GM23338 (cell line): ENCODE data around the gene MGAT5. TPM values are rescaled to one million over a fixed set of nuclear protein-coding genes. Genes with fewer than 3 reads are reported as not detected.

Experiments used
- ATAC-seq: fragments of 200-7000 bp; cut with Tn5 transposase; 3 replicates; pipeline ENCODE4 v1.9.1; 2020
- DNase-seq: peaks from one replicate; pipeline ENCODE4 v3.0.0-alpha.2; 2015; ENCODE audit warnings: low spot score
- H2AFZ ChIP-seq: fragments of 200-600 bp; sonication (generic); 2 replicates; pipeline ENCODE4 v1.8.0; 2016; ENCODE audit warnings: antibody characterized with exemption, mild to moderate bottlenecking, moderate library complexity
- H3F3A ChIP-seq: fragments of 200-600 bp; sonication (generic); replicated peaks from 2 replicates; pipeline ENCODE4 v1.8.0; 2017; ENCODE audit warnings: antibody characterized with exemption, mixed run types, low read depth
- H3K27ac ChIP-seq: fragments of 200-600 bp; sonication (generic); 2 replicates; pipeline ENCODE4 v1.6.1; 2016; ENCODE audit warnings: low read depth
- H3K27me3 ChIP-seq: fragments of 200-600 bp; sonication (generic); 2 replicates; pipeline ENCODE4 v1.8.0; 2016; ENCODE audit warnings: mild to moderate bottlenecking, mixed run types, moderate library complexity; ENCODE audit not compliant: insufficient read depth
- H3K36me3 ChIP-seq: fragments of 200-600 bp; sonication (generic); 2 replicates; pipeline ENCODE4 v1.8.0; 2016; ENCODE audit warnings: mild to moderate bottlenecking; ENCODE audit not compliant: insufficient read depth
- H3K4me1 ChIP-seq: fragments of 200-600 bp; sonication (generic); 2 replicates; pipeline ENCODE4 v1.8.0; 2016; ENCODE audit warnings: mild to moderate bottlenecking, moderate library complexity; ENCODE audit not compliant: insufficient read depth
- H3K4me2 ChIP-seq: fragments of 200-600 bp; sonication (generic); 2 replicates; pipeline ENCODE4 v1.7.1; 2017; ENCODE audit warnings: mixed run types
- H3K4me3 ChIP-seq: fragments of 200-600 bp; sonication (generic); 2 replicates; pipeline ENCODE4 v1.6.1; 2016; ENCODE audit warnings: mixed run types
- H3K79me2 ChIP-seq: fragments of 200-600 bp; sonication (generic); replicated peaks from 2 replicates; pipeline ENCODE4 v1.8.0; 2017; ENCODE audit warnings: mild to moderate bottlenecking; ENCODE audit not compliant: insufficient read depth
- H3K9me2 ChIP-seq: fragments of 200-600 bp; sonication (generic); 2 replicates; pipeline ENCODE4 v1.8.0; 2017; ENCODE audit not compliant: insufficient read depth
- H4K20me1 ChIP-seq: fragments of 200-600 bp; sonication (generic); replicated peaks from 2 replicates; pipeline ENCODE4 v1.8.0; 2017; ENCODE audit warnings: mild to moderate bottlenecking; ENCODE audit not compliant: insufficient read depth
- H3K27ac Mint-ChIP-seq: 2 replicates; pipeline ENCODE4 v1.8.0; 2020; ENCODE audit warnings: inconsistent platforms, mild to moderate bottlenecking, moderate library complexity, mixed read lengths
- H3K27me3 Mint-ChIP-seq: 3 replicates; pipeline ENCODE4 v1.8.0; 2022; ENCODE audit warnings: low read depth, mild to moderate bottlenecking, moderate library complexity, mixed read lengths, inconsistent platforms; ENCODE audit not compliant: insufficient read depth, poor library complexity
- H3K36me3 Mint-ChIP-seq: 3 replicates; pipeline ENCODE4 v1.8.0; 2021; ENCODE audit warnings: low read depth, mild to moderate bottlenecking, inconsistent platforms, moderate library complexity, mixed read lengths
- H3K4me1 Mint-ChIP-seq: 3 replicates; pipeline ENCODE4 v1.8.0; 2020; ENCODE audit warnings: mild to moderate bottlenecking, inconsistent platforms, mixed read lengths
- H3K4me3 Mint-ChIP-seq: 3 replicates; pipeline ENCODE4 v1.8.0; 2021; ENCODE audit warnings: moderate library complexity, mild to moderate bottlenecking, inconsistent platforms, mixed read lengths
- H3K9me3 Mint-ChIP-seq: 3 replicates; pipeline ENCODE4 v1.8.0; 2020; ENCODE audit warnings: moderate library complexity, mild to moderate bottlenecking, inconsistent platforms, mixed read lengths
- CREB1 ChIP-seq: fragments of 250-450 bp; sonication (Bioruptor Pico); IDR thresholded peaks from 2 replicates; pipeline ENCODE4 v1.5.0; 2020; ENCODE audit warnings: low read depth, mild to moderate bottlenecking, moderate library complexity
- EZH2 ChIP-seq: fragments of 200-600 bp; sonication (generic); IDR thresholded peaks from one replicate; pipeline ENCODE4 v1.8.0; 2017; ENCODE audit warnings: antibody characterized with exemption, mild to moderate bottlenecking, low read depth; ENCODE audit not compliant: unreplicated experiment
- EZH2phosphoT487 ChIP-seq: fragments of 200-600 bp; sonication (generic); IDR thresholded peaks from one replicate; pipeline ENCODE4 v1.8.1; 2018; ENCODE audit warnings: antibody characterized with exemption; ENCODE audit not compliant: unreplicated experiment
- NANOG ChIP-seq: IDR thresholded peaks from 2 replicates; pipeline ENCODE4 v1.6.1; 2016; ENCODE audit warnings: antibody characterized with exemption, borderline replicate concordance
- POLR2AphosphoS5 ChIP-seq: IDR thresholded peaks from 2 replicates; pipeline ENCODE4 v1.6.1; 2016; ENCODE audit warnings: antibody characterized with exemption, low read depth
- ZNF114 ChIP-seq: fragments of 250-450 bp; sonication (Bioruptor Pico); IDR thresholded peaks from 2 replicates; pipeline ENCODE4 v1.5.0; 2020; ENCODE audit warnings: mild to moderate bottlenecking, moderate library complexity
- ZNF331 ChIP-seq: fragments of 250-450 bp; sonication (Bioruptor Pico); IDR thresholded peaks from 2 replicates; pipeline ENCODE4 v1.5.0; 2020; ENCODE audit warnings: low read depth, mild to moderate bottlenecking, moderate library complexity
- polyA plus RNA-seq: library from polyadenylated mRNA; unstranded; fragments of >200 nt; fragmentation: Nextera tagmentation; extraction: Ambion mirVana; gene quantifications from 2 replicates; pipeline ENCODE4 v1.2.1, GENCODE V29; 2016
- total RNA-seq: library from RNA; depleted of rRNA; stranded (reverse); fragments of >200 nt; shearing (Covaris generic); gene quantifications from 2 replicates; pipeline ENCODE4 v1.2.3, GENCODE V29; 2014
- TF ChIP-seq, protein P1 (sequence below): fragments of 250-450 bp; sonication (Bioruptor Pico); IDR thresholded peaks from 2 replicates; pipeline ENCODE4 v1.5.0; 2020; ENCODE audit warnings: mild to moderate bottlenecking, moderate library complexity
- TF ChIP-seq, protein P2 (sequence below), 2 experiments: fragments of 200-600 bp in 1 of 2; sonication (generic) in 1 of 2; conservative IDR thresholded peaks; 2 replicates each; pipeline versions ENCODE4 v1.5.1 to v1.6.1; 2016 to 2017; ENCODE audit warnings: antibody characterized with exemption in 2 of 2, low read depth in 2 of 2, mild to moderate bottlenecking in 2 of 2, moderate library complexity in 1 of 2

The MGAT5 gene
- total and polyA plus RNA-seq, 2 experiments from 2014 or later = 4.6 to 27.6 TPM

- Histone ChIP-seq H2AFZ (no peak overlapping the region), H3K9me2 (0 out of 2 replicates have a peak, but pooled peaks cover 3% of the 10 kb centered on the region), H4K20me1 (no peaks in the 10 kb centered on the region; the same call in none of the 2 replicates), H3F3A (no peaks in the 10 kb centered on the region), H3K4me2 (no peak overlapping the region), H3K4me1 (no peaks in the 10 kb centered on the region), H3K27me3 (no peaks in the 10 kb centered on the region), H3K36me3 (peaks cover 11% of the 10 kb centered on the region; the same call in 1 of the 2 replicates), H3K4me3 (no peak overlapping the region), H3K79me2 (peaks cover 61% of the 10 kb centered on the region), H3K27ac (no peak overlapping the region)
- no peak for TF ChIP-seq CREB1 (CRISPR knock-in tag)
- TF ChIP-seq, protein P1, sequence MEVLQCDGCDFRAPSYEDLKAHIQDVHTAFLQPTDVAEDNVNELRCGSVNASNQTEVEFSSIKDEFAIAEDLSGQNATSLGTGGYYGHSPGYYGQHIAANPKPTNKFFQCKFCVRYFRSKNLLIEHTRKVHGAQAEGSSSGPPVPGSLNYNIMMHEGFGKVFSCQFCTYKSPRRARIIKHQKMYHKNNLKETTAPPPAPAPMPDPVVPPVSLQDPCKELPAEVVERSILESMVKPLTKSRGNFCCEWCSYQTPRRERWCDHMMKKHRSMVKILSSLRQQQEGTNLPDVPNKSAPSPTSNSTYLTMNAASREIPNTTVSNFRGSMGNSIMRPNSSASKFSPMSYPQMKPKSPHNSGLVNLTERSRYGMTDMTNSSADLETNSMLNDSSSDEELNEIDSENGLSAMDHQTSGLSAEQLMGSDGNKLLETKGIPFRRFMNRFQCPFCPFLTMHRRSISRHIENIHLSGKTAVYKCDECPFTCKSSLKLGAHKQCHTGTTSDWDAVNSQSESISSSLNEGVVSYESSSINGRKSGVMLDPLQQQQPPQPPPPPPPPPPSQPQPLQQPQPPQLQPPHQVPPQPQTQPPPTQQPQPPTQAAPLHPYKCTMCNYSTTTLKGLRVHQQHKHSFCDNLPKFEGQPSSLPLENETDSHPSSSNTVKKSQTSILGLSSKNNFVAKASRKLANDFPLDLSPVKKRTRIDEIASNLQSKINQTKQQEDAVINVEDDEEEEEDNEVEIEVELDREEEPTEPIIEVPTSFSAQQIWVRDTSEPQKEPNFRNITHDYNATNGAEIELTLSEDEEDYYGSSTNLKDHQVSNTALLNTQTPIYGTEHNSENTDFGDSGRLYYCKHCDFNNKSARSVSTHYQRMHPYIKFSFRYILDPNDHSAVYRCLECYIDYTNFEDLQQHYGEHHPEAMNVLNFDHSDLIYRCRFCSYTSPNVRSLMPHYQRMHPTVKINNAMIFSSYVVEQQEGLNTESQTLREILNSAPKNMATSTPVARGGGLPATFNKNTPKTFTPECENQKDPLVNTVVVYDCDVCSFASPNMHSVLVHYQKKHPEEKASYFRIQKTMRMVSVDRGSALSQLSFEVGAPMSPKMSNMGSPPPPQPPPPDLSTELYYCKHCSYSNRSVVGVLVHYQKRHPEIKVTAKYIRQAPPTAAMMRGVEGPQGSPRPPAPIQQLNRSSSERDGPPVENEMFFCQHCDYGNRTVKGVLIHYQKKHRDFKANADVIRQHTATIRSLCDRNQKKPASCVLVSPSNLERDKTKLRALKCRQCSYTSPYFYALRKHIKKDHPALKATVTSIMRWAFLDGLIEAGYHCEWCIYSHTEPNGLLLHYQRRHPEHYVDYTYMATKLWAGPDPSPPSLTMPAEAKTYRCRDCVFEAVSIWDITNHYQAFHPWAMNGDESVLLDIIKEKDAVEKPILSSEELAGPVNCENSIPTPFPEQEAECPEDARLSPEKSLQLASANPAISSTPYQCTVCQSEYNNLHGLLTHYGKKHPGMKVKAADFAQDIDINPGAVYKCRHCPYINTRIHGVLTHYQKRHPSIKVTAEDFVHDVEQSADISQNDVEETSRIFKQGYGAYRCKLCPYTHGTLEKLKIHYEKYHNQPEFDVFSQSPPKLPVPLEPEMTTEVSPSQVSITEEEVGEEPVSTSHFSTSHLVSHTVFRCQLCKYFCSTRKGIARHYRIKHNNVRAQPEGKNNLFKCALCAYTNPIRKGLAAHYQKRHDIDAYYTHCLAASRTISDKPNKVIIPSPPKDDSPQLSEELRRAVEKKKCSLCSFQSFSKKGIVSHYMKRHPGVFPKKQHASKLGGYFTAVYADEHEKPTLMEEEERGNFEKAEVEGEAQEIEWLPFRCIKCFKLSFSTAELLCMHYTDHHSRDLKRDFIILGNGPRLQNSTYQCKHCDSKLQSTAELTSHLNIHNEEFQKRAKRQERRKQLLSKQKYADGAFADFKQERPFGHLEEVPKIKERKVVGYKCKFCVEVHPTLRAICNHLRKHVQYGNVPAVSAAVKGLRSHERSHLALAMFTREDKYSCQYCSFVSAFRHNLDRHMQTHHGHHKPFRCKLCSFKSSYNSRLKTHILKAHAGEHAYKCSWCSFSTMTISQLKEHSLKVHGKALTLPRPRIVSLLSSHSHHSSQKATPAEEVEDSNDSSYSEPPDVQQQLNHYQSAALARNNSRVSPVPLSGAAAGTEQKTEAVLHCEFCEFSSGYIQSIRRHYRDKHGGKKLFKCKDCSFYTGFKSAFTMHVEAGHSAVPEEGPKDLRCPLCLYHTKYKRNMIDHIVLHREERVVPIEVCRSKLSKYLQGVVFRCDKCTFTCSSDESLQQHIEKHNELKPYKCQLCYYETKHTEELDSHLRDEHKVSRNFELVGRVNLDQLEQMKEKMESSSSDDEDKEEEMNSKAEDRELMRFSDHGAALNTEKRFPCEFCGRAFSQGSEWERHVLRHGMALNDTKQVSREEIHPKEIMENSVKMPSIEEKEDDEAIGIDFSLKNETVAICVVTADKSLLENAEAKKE = no peak
- TF ChIP-seq, protein P2, sequence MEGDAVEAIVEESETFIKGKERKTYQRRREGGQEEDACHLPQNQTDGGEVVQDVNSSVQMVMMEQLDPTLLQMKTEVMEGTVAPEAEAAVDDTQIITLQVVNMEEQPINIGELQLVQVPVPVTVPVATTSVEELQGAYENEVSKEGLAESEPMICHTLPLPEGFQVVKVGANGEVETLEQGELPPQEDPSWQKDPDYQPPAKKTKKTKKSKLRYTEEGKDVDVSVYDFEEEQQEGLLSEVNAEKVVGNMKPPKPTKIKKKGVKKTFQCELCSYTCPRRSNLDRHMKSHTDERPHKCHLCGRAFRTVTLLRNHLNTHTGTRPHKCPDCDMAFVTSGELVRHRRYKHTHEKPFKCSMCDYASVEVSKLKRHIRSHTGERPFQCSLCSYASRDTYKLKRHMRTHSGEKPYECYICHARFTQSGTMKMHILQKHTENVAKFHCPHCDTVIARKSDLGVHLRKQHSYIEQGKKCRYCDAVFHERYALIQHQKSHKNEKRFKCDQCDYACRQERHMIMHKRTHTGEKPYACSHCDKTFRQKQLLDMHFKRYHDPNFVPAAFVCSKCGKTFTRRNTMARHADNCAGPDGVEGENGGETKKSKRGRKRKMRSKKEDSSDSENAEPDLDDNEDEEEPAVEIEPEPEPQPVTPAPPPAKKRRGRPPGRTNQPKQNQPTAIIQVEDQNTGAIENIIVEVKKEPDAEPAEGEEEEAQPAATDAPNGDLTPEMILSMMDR (conservative IDR thresholded peaks at IDR 0.05; ENCODE audit: low read depth in 2 of 2) = no peak
- Mint-ChIP-seq H3K27ac (no peak overlapping the region), H3K27me3 (no peaks in the 10 kb centered on the region), H3K4me1 (peaks cover 8% of the 10 kb centered on the region; the same call in 2 of the 3 replicates), H3K36me3 (peaks cover 15% of the 10 kb centered on the region), H3K9me3 (peaks cover 15% of the 10 kb centered on the region), H3K4me3 (no peak overlapping the region)
- DNase-seq (no peak), ATAC-seq (no peak)
Observed at GRCh38 chr2:134233728-134234136, 20.1 kb upstream of the MGAT5 start.

DNA sequence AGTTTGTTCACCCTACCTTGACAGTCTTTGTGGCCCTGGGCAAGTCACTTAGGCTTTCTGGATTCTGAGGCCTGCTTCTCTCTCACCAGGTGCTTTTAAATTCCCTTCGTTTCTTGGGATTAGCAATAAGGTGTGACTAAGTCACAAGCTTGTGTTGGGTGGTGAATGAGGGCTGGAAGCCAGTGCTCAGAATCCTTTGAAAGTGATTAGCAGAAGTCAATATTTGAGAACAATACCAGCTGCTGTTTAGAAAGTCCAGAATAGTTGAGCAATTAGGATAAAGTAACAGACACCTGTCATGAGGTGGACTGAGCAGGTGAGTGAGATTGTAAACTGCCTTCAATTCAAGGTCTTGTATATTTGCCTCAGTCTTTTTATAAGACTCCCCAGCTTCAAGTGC, 19.3 kb upstream of the MGAT5 start:
- Histone ChIP-seq H3K4me3 (no peak overlapping the region), H3K9me2 (0 out of 2 replicates have a peak, but pooled peaks cover 3% of the 10 kb centered on the region), H3F3A (no peaks in the 10 kb centered on the region), H4K20me1 (no peaks in the 10 kb centered on the region; the same call in none of the 2 replicates), H3K4me1 (no peaks in the 10 kb centered on the region), H3K27me3 (no peaks in the 10 kb centered on the region), H3K79me2 (peaks cover 58% of the 10 kb centered on the region), H3K4me2 (no peak overlapping the region), H3K36me3 (peaks cover 3% of the 10 kb centered on the region; the same call in 1 of the 2 replicates), H2AFZ (no peak overlapping the region), H3K27ac (no peak overlapping the region)
- no peak overlapping the region for H3K4me3 Mint-ChIP-seq
- peaks cover 8% of the 10 kb centered on the region; the same call in 2 of the 3 replicates for H3K4me1 Mint-ChIP-seq
- no peaks in the 10 kb centered on the region for H3K27me3 Mint-ChIP-seq
- DNase-seq (no peak), ATAC-seq (no peak)
- H3K36me3 Mint-ChIP-seq = peaks cover 7% of the 10 kb centered on the region
- no peak overlapping the region for H3K27ac Mint-ChIP-seq
- H3K9me3 Mint-ChIP-seq = peaks cover 7% of the 10 kb centered on the region
- TF ChIP-seq EZH2phosphoT487 (no peak), NANOG (no peak), ZNF114 (CRISPR knock-in tag) (no peak), ZNF331 (CRISPR knock-in tag) (no peak), POLR2AphosphoS5 (no peak), EZH2 (no peak)
- TF ChIP-seq, protein P2 (conservative IDR thresholded peaks at IDR 0.05; ENCODE audit: low read depth in 2 of 2) = no peak
